Body of pancreas (tissue), 4 donors: ENCODE results near the gene FAM89B. TPM values are rescaled to one million over a fixed set of nuclear protein-coding genes. Genes with fewer than 3 reads are reported as not detected.

Source experiments
- ATAC-seq: fragments of 150-250 bp; one replicate; pipeline ENCODE4 v1.9.1; 2016
- DNase-seq, 4 donors: peaks; one replicate each; pipeline ENCODE4 v3.0.0-alpha.2; 2019
- H3K27ac ChIP-seq, 4 donors: fragments of 200-600 bp; sonication (generic); 1 replicate in 3 of 4; 2 replicates in 1 of 4; pipeline versions ENCODE4 v1.5.1 to v1.6.1; 2016 to 2019; ENCODE audit warnings: mild to moderate bottlenecking in 1 of 4, mixed read lengths in 1 of 4, moderate library complexity in 1 of 4
- H3K27me3 ChIP-seq, 2 donors: fragments of 200-600 bp; sonication (generic); one replicate each; pipeline ENCODE4 v1.6.0; 2016; ENCODE audit warnings: mild to moderate bottlenecking in 1 of 2
- H3K36me3 ChIP-seq, 2 donors: fragments of 200-600 bp; sonication (generic); replicated peaks in 1 of 2; 2 replicates each; pipeline ENCODE4 v1.5.1; 2016; ENCODE audit warnings: low read depth in 2 of 2; ENCODE audit not compliant: insufficient read depth in 1 of 2
- H3K4me1 ChIP-seq: fragments of 200-600 bp; sonication (generic); one replicate; pipeline ENCODE4 v1.6.0; 2016
- H3K4me3 ChIP-seq, 2 donors: fragments of 200-600 bp; sonication (generic); 1 replicate in 1 of 2; 2 replicates in 1 of 2; pipeline ENCODE4 v1.5.1; 2016 to 2019
- H3K9me3 ChIP-seq, 3 donors: fragments of 200-600 bp; sonication (generic); 1 replicate in 2 of 3; 2 replicates in 1 of 3; pipeline ENCODE4 v1.5.1; 2016
- CTCF ChIP-seq, 7 experiments: fragments of 450-650 bp in 4 of 7; fragments of 200-600 bp in 3 of 7; sonication (generic) in 3 of 7; IDR thresholded peaks; one replicate each; pipeline ENCODE4 v1.5.1; 2016 to 2019; ENCODE audit warnings: antibody characterized with exemption in 7 of 7
- POLR2A ChIP-seq, 3 donors: fragments of 450-650 bp; IDR thresholded peaks; one replicate each; pipeline ENCODE4 v1.6.1; 2016; ENCODE audit warnings: antibody characterized with exemption in 3 of 3, mild to moderate bottlenecking in 2 of 3
- WGBS, 2 donors: methylation state at CpG; one replicate each; pipeline ENCODE4 v1.1.5; 2017; 5-methylcytosine and 5-hydroxymethylcytosine counted together
- intact Hi-C: fragments of 100-400 bp; cut with DNase I; formaldehyde crosslinking; loops from one replicate; pipeline ENCODE4 v1.15.1; 2023
- total RNA-seq, 2 donors: library from RNA; depleted of rRNA; stranded (reverse); fragments of >200 nt; gene quantifications; one replicate each; pipeline ENCODE4 v1.1.0, GENCODE V29; 2016

The FAM89B gene
- total RNA-seq, 2 donors from 2014 or later, result 44.8 to 116 TPM

- Histone ChIP-seq H3K4me1 (peaks cover 24% of the 10 kb centered on the region), H3K36me3 (peaks cover 0 to 4% of the 10 kb centered on the region in 2 donors), H3K4me3 (peak overlapping the region; percentile 29 to 40), H3K9me3 (no peaks in the 10 kb centered on the region), H3K27ac (peak overlapping the region; percentile 72 to 94 (median 88)), H3K27me3 (no peaks in the 10 kb centered on the region)
- peak; percentile 90 for ATAC-seq
- 3 to 4% methylated on average over 24 to 71 of the region's 78 CpGs for WGBS, 2 donors
- DNase-seq, result peak; percentile 87 to 95 (median 92)
- intact Hi-C loops, result no loop called here
- TF ChIP-seq POLR2A (IDR thresholded peaks at IDR 0.05) (peak in 2 of 3 donors; percentile 42 to 49), CTCF (IDR thresholded peaks at IDR 0.05) (peak; percentile 67 to 97 (median 91))
Measured at GRCh38 chr11:65540290-65541092, 31.8 kb upstream of the FAM89B start.

GRCh38 chr11:65541093-65541982 is 31.0 kb upstream of the FAM89B start:
- Histone ChIP-seq H3K36me3 (peaks cover 0 to 2% of the 10 kb centered on the region in 2 donors), H3K4me1 (peaks cover 32% of the 10 kb centered on the region), H3K9me3 (no peaks in the 10 kb centered on the region), H3K27ac (peak overlapping the region; percentile 72 to 94 (median 88)), H3K4me3 (no peak overlapping the region), H3K27me3 (no peaks in the 10 kb centered on the region)
- intact Hi-C loops, result no loop called here
- WGBS, 2 donors, result 49 to 83% methylated on average over 2 to 17 of the region's 18 CpGs
- no peak for TF ChIP-seq POLR2A (IDR thresholded peaks at IDR 0.05)
- no peak for TF ChIP-seq CTCF (IDR thresholded peaks at IDR 0.05)
- DNase-seq (no peak), ATAC-seq (no peak)

GRCh38 chr11:65542738-65543390 is 29.5 kb upstream of the FAM89B start:
- intact Hi-C loops, result no loop called here
- DNase-seq, result no peak
- peak overlapping the region in 1 of 4 donors; percentile 15 for H3K27ac ChIP-seq
- ATAC-seq, result no peak
- no peak overlapping the region for H3K4me3 ChIP-seq
- 90 to 93% methylated on average over 2 to 3 of the region's 3 CpGs for WGBS, 2 donors
- no peaks in the 10 kb centered on the region for H3K27me3 ChIP-seq
- no peak for TF ChIP-seq CTCF (IDR thresholded peaks at IDR 0.05)
- no peak for TF ChIP-seq POLR2A (IDR thresholded peaks at IDR 0.05)
- no peaks in the 10 kb centered on the region for H3K9me3 ChIP-seq
- H3K36me3 ChIP-seq, result peaks cover 0 to 2% of the 10 kb centered on the region in 2 donors
- peaks cover 41% of the 10 kb centered on the region for H3K4me1 ChIP-seq

GRCh38 chr11:65545853-65546216 is 26.5 kb upstream of the FAM89B start:
- H3K27me3 ChIP-seq, result no peaks in the 10 kb centered on the region
- TF ChIP-seq POLR2A (IDR thresholded peaks at IDR 0.05) (no peak), CTCF (IDR thresholded peaks at IDR 0.05) (no peak)
- no peak for ATAC-seq
- 47 to 57% methylated on average over 4 of the region's 4 CpGs for WGBS, 2 donors
- peaks cover 27% of the 10 kb centered on the region for H3K4me1 ChIP-seq
- DNase-seq, result peak in 1 of 4 donors; percentile 18
- no peaks in the 10 kb centered on the region for H3K9me3 ChIP-seq
- H3K27ac ChIP-seq, result peak overlapping the region; percentile 52 to 91 (median 68)
- no peak overlapping the region for H3K4me3 ChIP-seq
- H3K36me3 ChIP-seq, result no peaks in the 10 kb centered on the region
- intact Hi-C loops, result no loop called here
